H54 (cell line): ENCODE measurements around the gene TBCK.

ENCODE experiments used
- DNase-seq: peaks from one replicate; pipeline ENCODE4 v3.0.0; 2011; ENCODE audit warnings: low spot score, mixed read lengths; ENCODE audit not compliant: insufficient read length
- FAIRE-seq: peaks from 3 replicates; lab custom pipeline; 2011; peaks lifted over from hg19 to GRCh38; lab: Jason Lieb, UNC
- POLR2A ChIP-seq: IDR thresholded peaks from 2 replicates; pipeline ENCODE4 v1.6.1; 2011; ENCODE audit warnings: low read depth, mild to moderate bottlenecking, low read length

The TBCK gene

GRCh38 chr4:106312997-106313522 is 2.9 kb downstream of the TBCK start:
- FAIRE-seq = no peak

GRCh38 chr4:106312377-106312776 is 3.6 kb downstream of the TBCK start:
- no peak for DNase-seq
- FAIRE-seq = no peak

More at GRCh38 chr4:106312997-106313522, 2.9 kb downstream of the TBCK start:
- TF ChIP-seq POLR2A = no peak
- DNase-seq = no peak

GRCh38 chr4:106306561-106306960 is 9.4 kb downstream of the TBCK start:
- DNase-seq (no peak), FAIRE-seq (no peak)
- TF ChIP-seq POLR2A = no peak

More at GRCh38 chr4:106312377-106312776, 3.6 kb downstream of the TBCK start:
- TF ChIP-seq POLR2A = no peak

- DNase-seq = no peak
- TF ChIP-seq POLR2A = no peak
- FAIRE-seq = no peak
These were observed 10.5 kb downstream of the TBCK start for GRCh38 chr4:106305435-106306055.

GRCh38 chr4:106304632-106305031 is 11.4 kb downstream of the TBCK start:
- DNase-seq (no peak), FAIRE-seq (no peak)
- no peak for TF ChIP-seq POLR2A

- FAIRE-seq = no peak
- no peak for TF ChIP-seq POLR2A
- DNase-seq = no peak
These were observed 12.3 kb downstream of the TBCK start for GRCh38 chr4:106303548-106304281.

- FAIRE-seq (no peak), DNase-seq (no peak)
- TF ChIP-seq POLR2A = no peak
These were observed 14.0 kb downstream of the TBCK start for GRCh38 chr4:106302062-106302438.

- DNase-seq (no peak), FAIRE-seq (no peak)
- no peak for TF ChIP-seq POLR2A
These were observed 14.5 kb downstream of the TBCK start for GRCh38 chr4:106301393-106302061.

GRCh38 chr4:106299977-106300376 is 16.0 kb downstream of the TBCK start:
- FAIRE-seq (no peak), DNase-seq (no peak)
- TF ChIP-seq POLR2A = no peak

- FAIRE-seq (no peak), DNase-seq (no peak)
- TF ChIP-seq POLR2A = no peak
These were observed 18.6 kb downstream of the TBCK start for GRCh38 chr4:106297245-106298035.

- no peak for FAIRE-seq
- DNase-seq = no peak
- TF ChIP-seq POLR2A = no peak
These were observed 21.9 kb downstream of the TBCK start for GRCh38 chr4:106294062-106294461.

GRCh38 chr4:106291678-106292077 is 24.3 kb downstream of the TBCK start:
- TF ChIP-seq POLR2A = no peak
- no peak for DNase-seq
- no peak for FAIRE-seq

- no peak for DNase-seq
These were observed 26.3 kb downstream of the TBCK start for GRCh38 chr4:106289737-106290136.

More at GRCh38 chr4:106289737-106290136, 26.3 kb downstream of the TBCK start:
- FAIRE-seq = no peak
- TF ChIP-seq POLR2A = no peak
